Cardiac fibroblast (primary cell): ENCODE measurements around the gene HYAL1.

Source experiments
- DNase-seq, 2 donors: peaks; one replicate each; pipeline versions ENCODE4 v3.0.0 to v3.0.0-alpha.2; 2010; ENCODE audit warnings: low read depth in 2 of 2
- H3K4me3 ChIP-seq, 2 donors: replicated peaks in 1 of 2; 1 replicate in 1 of 2; 2 replicates in 1 of 2; pipeline ENCODE4 v1.5.1; 2011; ENCODE audit warnings: low read depth in 2 of 2, low read length in 2 of 2, mild to moderate bottlenecking in 2 of 2, moderate library complexity in 1 of 2
- CTCF ChIP-seq: IDR thresholded peaks from one replicate; pipeline ENCODE4 v1.5.1; 2011; ENCODE audit warnings: low read depth, mild to moderate bottlenecking, low read length, inconsistent platforms

HYAL1 gene

DNA sequence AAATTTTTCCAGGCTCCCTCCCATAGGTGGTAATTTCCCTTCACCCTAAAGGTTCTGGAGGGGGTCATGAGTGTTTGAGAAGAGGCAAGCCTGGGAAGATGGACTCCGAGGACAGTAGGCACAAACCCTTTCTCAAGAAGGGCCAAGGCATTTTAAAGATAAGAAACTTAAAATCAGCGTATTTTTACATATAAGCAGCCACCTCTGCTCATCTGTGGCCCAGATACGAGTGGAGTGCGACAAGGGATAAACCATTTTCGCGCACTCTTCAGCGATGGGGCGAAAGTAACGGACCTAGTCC lies 36.7 kb upstream of the HYAL1 start:
- peak overlapping the region; percentile 43 to 64 for H3K4me3 ChIP-seq
- DNase-seq: no peak
- no peak for TF ChIP-seq CTCF

- H3K4me3 ChIP-seq: peak overlapping the region; percentile 43 to 64
- DNase-seq: peak; percentile 53 to 85
- TF ChIP-seq CTCF: no peak
Measured at GRCh38 chr3:50339485-50340146, 36.2 kb upstream of the HYAL1 start.

GRCh38 chr3:50338965-50339364 lies 35.6 kb upstream of the HYAL1 start:
- TF ChIP-seq CTCF: no peak
- H3K4me3 ChIP-seq: no peak overlapping the region
- no peak for DNase-seq

GRCh38 chr3:50337175-50337861 lies 33.9 kb upstream of the HYAL1 start:
- DNase-seq: peak; percentile 100
- TF ChIP-seq CTCF: no peak
- H3K4me3 ChIP-seq: peak overlapping the region; percentile 85 to 89

DNA sequence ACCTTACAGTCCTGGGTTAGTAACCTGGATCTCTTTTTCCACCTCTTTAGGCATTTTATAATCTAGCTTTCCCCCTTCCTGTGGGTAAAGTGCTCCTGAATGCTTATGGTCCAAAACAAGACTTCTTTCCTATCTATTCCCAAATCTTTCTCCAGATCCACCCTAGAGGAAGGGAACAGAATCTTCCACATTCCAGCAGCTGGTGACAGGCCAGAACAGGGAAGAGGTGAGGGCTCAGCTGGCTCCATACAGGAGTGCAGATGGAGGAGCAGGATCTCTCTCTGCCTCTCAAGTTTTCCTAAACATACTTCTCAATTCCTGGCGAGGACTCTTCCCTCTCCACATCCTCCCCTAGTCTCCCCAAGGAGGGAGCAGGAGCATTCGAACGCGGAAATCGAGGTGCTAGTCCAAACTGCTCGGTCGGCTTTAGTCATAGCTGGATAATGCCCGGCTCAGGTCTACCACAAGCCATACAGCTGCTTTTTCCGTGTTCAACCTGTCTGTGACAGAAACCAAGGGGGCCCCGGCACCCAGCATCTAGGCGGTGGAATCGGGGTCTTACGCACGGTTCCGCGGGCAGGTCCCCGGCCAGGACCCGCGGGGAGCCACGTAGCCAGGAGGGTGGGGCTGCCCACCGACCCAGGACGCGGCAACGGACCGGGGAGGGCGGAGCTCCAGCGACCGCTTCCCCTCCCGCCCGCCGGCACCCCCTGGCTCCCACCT lies 33.2 kb upstream of the HYAL1 start:
- H3K4me3 ChIP-seq: peak overlapping the region; percentile 85 to 89
- peak; percentile 39 to 49 for DNase-seq
- TF ChIP-seq CTCF: no peak

- DNase-seq: no peak
- peak overlapping the region in 1 of 2 donors; percentile 13 for H3K4me3 ChIP-seq
- no peak for TF ChIP-seq CTCF
Measured at GRCh38 chr3:50334339-50335075, 31.1 kb upstream of the HYAL1 start.
